Epidermal melanocyte (primary cell): ENCODE measurements around the gene CYP4A22.
"Not testable (repeated sequence)": the region's sequence is repeated elsewhere in the genome, so short reads cannot be mapped to it uniquely, and the experiment has no call there.

Experiments used
- DNase-seq: peaks from one replicate; pipeline ENCODE4 v3.0.0; 2011; ENCODE audit warnings: low spot score; ENCODE audit not compliant: insufficient read length

Gene CYP4A22

GRCh38 chr1:47156457-47156856 lies 19.2 kb downstream of the CYP4A22 start:
- DNase-seq = not testable (repeated sequence)

GRCh38 chr1:47157957-47158356 lies 20.7 kb downstream of the CYP4A22 start:
- DNase-seq = not testable (repeated sequence)

- no peak for DNase-seq
Measured at GRCh38 chr1:47160716-47161115, 23.5 kb downstream of the CYP4A22 start.

- DNase-seq = no peak
Measured at GRCh38 chr1:47161298-47162040, 24.2 kb downstream of the CYP4A22 start.

GRCh38 chr1:47164552-47164951 lies 27.3 kb downstream of the CYP4A22 start:
- DNase-seq = no peak

- no peak for DNase-seq
Measured at GRCh38 chr1:47172782-47173181, 35.5 kb downstream of the CYP4A22 start.

- DNase-seq = no peak
Measured at GRCh38 chr1:47174656-47175020, 37.4 kb downstream of the CYP4A22 start.

- peak; percentile 80 for DNase-seq
Measured at GRCh38 chr1:47175227-47175934, 38.1 kb downstream of the CYP4A22 start.

- DNase-seq = no peak
Measured at GRCh38 chr1:47178020-47178419, 40.8 kb downstream of the CYP4A22 start.

GRCh38 chr1:47178654-47179016 lies 41.4 kb downstream of the CYP4A22 start:
- no peak for DNase-seq

GRCh38 chr1:47179017-47179987 lies 42.1 kb downstream of the CYP4A22 start:
- DNase-seq = peak; percentile 83

- no peak for DNase-seq
Measured at GRCh38 chr1:47179988-47180563, 42.8 kb downstream of the CYP4A22 start.

GRCh38 chr1:47180603-47181094 lies 43.4 kb downstream of the CYP4A22 start:
- DNase-seq = no peak

- DNase-seq = no peak
Measured at GRCh38 chr1:47181095-47181954, 44.1 kb downstream of the CYP4A22 start.

- no peak for DNase-seq
Measured at GRCh38 chr1:47181955-47182675, 44.9 kb downstream of the CYP4A22 start.

GRCh38 chr1:47182676-47183235 lies 45.5 kb downstream of the CYP4A22 start:
- DNase-seq = no peak

- no peak for DNase-seq
Measured at GRCh38 chr1:47183308-47184089, 46.3 kb downstream of the CYP4A22 start.

- no peak for DNase-seq
Measured at GRCh38 chr1:47184090-47184821, 47.0 kb downstream of the CYP4A22 start.
